ENCODE results near the gene PHKA1.
"Not testable (repeated sequence)": the region's sequence is repeated elsewhere in the genome, so short reads cannot be mapped to it uniquely, and the experiment has no call there.

Gene PHKA1

DNA sequence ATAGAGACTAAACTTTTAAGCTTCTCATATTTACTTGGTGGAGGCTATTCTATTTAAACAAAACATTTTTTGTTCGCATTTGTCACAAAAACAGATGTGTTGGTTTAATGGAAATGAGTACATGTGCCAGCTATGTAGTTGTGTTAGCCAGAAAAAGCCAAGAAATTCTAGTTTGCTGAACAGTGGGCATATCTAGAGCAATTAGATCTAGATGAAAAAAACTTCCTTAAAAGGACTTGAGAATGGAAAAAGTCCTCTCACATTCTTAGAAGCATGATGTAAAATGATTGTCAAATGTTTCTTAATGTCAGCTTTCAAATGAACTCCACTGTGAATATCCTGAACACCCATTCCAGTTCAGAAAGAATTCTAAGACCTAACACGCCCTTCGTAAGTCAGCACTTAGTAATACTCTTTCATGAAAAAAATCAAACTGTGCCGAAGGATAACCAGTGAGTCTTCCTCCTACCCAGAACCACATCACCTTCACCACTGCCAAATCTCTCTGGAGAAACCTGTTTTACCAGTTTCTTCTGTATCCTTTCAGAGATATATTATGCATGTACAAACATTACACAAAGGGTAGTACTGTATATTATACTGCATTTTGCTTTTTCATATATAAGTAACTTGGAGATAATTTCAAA, 28.2 kb downstream of the PHKA1 start:
- Histone ChIP-seq H3K9me3 (ENCODE audit: control insufficient read depth, low read length) (no peaks in the 10 kb centered on the region), H3K27me3 (ENCODE audit: control insufficient read depth, insufficient read depth, low read length) (no peaks in the 10 kb centered on the region), H3K9ac (no peak overlapping the region), H3K4me2 (ENCODE audit: low read length) (no peak overlapping the region), H2AFZ (no peak overlapping the region), H3K79me2 (no peaks in the 10 kb centered on the region), H3K36me3 (ENCODE audit: control insufficient read depth, insufficient read depth, low read length) (no peaks in the 10 kb centered on the region), H3K27ac (peak overlapping the region; percentile 47), H3K4me1 (peaks cover 6% of the 10 kb centered on the region), H3K4me3 (ENCODE audit: low read depth, low read length) (no peak overlapping the region)
- TF ChIP-seq, protein P1, sequence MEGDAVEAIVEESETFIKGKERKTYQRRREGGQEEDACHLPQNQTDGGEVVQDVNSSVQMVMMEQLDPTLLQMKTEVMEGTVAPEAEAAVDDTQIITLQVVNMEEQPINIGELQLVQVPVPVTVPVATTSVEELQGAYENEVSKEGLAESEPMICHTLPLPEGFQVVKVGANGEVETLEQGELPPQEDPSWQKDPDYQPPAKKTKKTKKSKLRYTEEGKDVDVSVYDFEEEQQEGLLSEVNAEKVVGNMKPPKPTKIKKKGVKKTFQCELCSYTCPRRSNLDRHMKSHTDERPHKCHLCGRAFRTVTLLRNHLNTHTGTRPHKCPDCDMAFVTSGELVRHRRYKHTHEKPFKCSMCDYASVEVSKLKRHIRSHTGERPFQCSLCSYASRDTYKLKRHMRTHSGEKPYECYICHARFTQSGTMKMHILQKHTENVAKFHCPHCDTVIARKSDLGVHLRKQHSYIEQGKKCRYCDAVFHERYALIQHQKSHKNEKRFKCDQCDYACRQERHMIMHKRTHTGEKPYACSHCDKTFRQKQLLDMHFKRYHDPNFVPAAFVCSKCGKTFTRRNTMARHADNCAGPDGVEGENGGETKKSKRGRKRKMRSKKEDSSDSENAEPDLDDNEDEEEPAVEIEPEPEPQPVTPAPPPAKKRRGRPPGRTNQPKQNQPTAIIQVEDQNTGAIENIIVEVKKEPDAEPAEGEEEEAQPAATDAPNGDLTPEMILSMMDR (IDR thresholded peaks at IDR 0.05), result no peak

DNA sequence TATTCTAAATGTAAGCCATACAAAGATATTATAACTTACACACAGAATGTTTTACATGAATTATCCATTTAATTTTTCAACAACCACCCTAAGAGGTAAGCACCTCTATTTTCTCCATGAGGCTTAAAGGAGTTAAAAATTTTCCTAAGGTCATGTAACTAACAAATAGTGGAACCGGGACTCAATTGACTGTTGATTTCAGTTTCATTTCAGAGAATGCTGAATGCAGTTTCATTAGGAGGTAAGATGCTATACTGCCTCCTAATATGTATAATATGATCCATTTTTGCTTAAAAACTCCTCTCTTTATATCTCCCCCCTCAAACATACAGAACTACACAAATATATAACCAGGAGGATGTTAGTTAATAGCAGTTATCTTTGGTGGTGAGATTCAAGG, 29.1 kb downstream of the PHKA1 start:
- TF ChIP-seq, protein P1 (IDR thresholded peaks at IDR 0.05), result no peak
- Histone ChIP-seq H3K4me1 (peaks cover 6% of the 10 kb centered on the region), H3K27ac (no peak overlapping the region), H3K4me3 (ENCODE audit: low read depth, low read length) (no peak overlapping the region), H3K9ac (no peak overlapping the region), H3K79me2 (no peaks in the 10 kb centered on the region), H2AFZ (no peak overlapping the region), H3K4me2 (ENCODE audit: low read length) (no peak overlapping the region), H3K9me3 (ENCODE audit: control insufficient read depth, low read length) (no peaks in the 10 kb centered on the region), H3K27me3 (ENCODE audit: control insufficient read depth, insufficient read depth, low read length) (no peaks in the 10 kb centered on the region), H3K36me3 (ENCODE audit: control insufficient read depth, insufficient read depth, low read length) (no peaks in the 10 kb centered on the region)

- Histone ChIP-seq H3K36me3 (ENCODE audit: control insufficient read depth, insufficient read depth, low read length) (no peaks in the 10 kb centered on the region), H3K4me1 (peaks cover 6% of the 10 kb centered on the region), H2AFZ (no peak overlapping the region), H3K79me2 (no peaks in the 10 kb centered on the region), H3K27ac (no peak overlapping the region), H3K4me2 (ENCODE audit: low read length) (no peak overlapping the region), H3K9ac (no peak overlapping the region), H3K27me3 (ENCODE audit: control insufficient read depth, insufficient read depth, low read length) (no peaks in the 10 kb centered on the region), H3K4me3 (ENCODE audit: low read depth, low read length) (no peak overlapping the region), H3K9me3 (ENCODE audit: control insufficient read depth, low read length) (no peaks in the 10 kb centered on the region)
- TF ChIP-seq, protein P1 (IDR thresholded peaks at IDR 0.05), result no peak
Observed at GRCh38 chrX:72683631-72684030, 30.5 kb downstream of the PHKA1 start.

DNA sequence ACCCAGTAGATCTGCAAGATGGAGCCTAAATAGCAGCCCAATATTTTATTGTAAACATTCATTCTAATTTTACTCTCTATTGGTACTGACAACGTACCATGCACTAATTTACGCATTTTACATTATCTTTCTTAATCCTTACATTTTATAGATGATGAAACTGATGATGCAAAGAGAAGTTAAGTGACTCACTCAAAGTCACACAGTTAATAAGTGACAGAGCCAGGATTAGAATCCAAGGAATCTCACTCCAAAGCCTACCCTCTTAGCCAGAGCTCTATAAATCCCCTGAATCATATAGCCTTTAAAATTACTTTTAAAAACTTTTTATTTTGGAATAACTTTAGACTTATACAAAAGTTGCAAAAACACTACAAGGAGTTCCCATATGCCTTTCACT, 37.6 kb downstream of the PHKA1 start:
- no peaks in the 10 kb centered on the region for H3K79me2 ChIP-seq
- no peak overlapping the region for H3K27ac ChIP-seq
- no peak overlapping the region for H3K9ac ChIP-seq
- no peaks in the 10 kb centered on the region for H3K36me3 ChIP-seq (ENCODE audit: control insufficient read depth, insufficient read depth, low read length)
- no peaks in the 10 kb centered on the region for H3K27me3 ChIP-seq (ENCODE audit: control insufficient read depth, insufficient read depth, low read length)
- H3K4me3 ChIP-seq (ENCODE audit: low read depth, low read length), result no peak overlapping the region
- H2AFZ ChIP-seq, result no peak overlapping the region
- no peaks in the 10 kb centered on the region for H3K9me3 ChIP-seq (ENCODE audit: control insufficient read depth, low read length)
- TF ChIP-seq, protein P1 (IDR thresholded peaks at IDR 0.05), result no peak
- H3K4me1 ChIP-seq, result no peaks in the 10 kb centered on the region
- no peak overlapping the region for H3K4me2 ChIP-seq (ENCODE audit: low read length)

DNA sequence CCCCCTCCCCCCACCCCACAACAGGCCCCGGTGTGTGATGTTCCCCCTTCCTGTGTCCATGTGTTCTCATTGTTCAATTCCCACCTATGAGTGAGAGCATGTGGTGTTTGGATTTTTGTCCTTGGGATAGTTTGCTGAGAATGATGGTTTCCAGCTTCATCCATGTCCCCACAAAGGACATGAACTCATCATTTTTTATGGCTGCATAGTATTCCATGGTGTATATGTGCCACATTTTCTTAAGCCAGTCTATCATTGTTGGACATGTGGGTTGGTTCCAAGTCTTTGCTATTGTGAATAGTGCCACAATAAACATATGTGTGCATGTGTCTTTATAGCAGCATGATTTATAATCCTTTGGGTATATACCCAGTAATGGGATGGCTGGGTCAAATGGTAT, 40.2 kb downstream of the PHKA1 start:
- not testable (repeated sequence) for H2AFZ ChIP-seq; H3K79me2 ChIP-seq; H3K27me3 ChIP-seq (ENCODE audit: control insufficient read depth, insufficient read depth, low read length); H3K4me2 ChIP-seq (ENCODE audit: low read length); H3K4me3 ChIP-seq (ENCODE audit: low read depth, low read length); H3K4me1 ChIP-seq; H3K36me3 ChIP-seq (ENCODE audit: control insufficient read depth, insufficient read depth, low read length); H3K9me3 ChIP-seq (ENCODE audit: control insufficient read depth, low read length); H3K9ac ChIP-seq; H3K27ac ChIP-seq

GRCh38 chrX:72669508-72669907, 44.6 kb downstream of the PHKA1 start:
- H3K36me3 ChIP-seq (ENCODE audit: control insufficient read depth, insufficient read depth, low read length); H3K4me3 ChIP-seq (ENCODE audit: low read depth, low read length); H3K27me3 ChIP-seq (ENCODE audit: control insufficient read depth, insufficient read depth, low read length); H2AFZ ChIP-seq; H3K9me3 ChIP-seq (ENCODE audit: control insufficient read depth, low read length); H3K27ac ChIP-seq; H3K9ac ChIP-seq; H3K4me2 ChIP-seq (ENCODE audit: low read length); H3K79me2 ChIP-seq; H3K4me1 ChIP-seq: not testable (repeated sequence)
